ENCODE data around the gene NME4.
A peak's percentile ranks its signal among the peaks of the same experiment; 100 is the strongest.

The NME4 gene

DNA sequence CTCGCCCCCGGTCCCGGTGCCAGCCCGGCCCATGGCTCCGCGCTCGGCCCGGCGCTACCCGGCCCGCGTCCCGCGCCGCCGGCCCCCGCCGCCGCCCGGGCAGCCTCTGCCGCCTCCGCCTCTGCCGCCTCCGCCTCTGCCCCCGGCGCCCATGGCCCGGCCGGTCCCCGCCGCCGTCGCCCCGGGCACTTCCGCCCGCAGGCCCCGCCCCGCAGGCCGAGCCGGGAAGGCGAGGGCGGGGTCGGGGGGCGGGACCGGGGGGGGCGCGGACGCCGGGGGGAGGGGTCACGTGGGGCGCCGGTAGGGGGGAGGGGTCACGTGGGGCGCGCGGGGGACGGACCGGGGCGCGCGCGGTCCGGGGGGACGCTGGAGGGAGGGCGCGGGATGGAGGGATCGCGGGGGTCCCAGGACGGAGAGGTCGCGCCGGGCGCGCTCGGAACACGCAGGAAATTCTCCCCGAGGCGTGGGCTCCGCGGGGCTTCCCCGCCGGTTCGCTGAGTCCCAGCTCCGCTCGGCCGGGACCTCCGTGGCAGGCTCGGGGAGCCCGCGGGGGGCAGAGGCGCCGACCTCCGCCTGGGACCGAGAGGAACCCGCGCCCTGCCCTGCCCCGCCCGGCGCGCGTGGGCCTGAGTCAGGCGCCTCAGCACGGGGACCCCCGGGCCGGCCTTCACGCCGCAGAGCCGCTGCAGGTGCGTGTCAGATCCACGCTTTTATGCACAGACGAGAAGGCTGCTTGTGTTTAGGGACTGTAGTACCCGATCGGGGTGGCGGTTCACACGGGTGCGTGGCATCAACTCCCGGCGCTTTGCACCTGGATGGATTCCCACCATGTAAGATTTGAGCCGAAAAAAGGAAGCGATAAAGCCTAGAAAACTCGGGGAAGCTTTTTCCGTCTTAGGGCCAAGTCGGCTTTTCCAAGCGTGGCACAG lies 14.9 kb upstream of the NME4 start, which contains the start of gene PGAP6 (continued):
- TF ChIP-seq GLIS1 (tag by site-specific recombination; IDR thresholded peaks at IDR 0.05) (peak; percentile 79), KLF10 (tag by site-specific recombination; IDR thresholded peaks at IDR 0.05) (peak; percentile 63)

DNA sequence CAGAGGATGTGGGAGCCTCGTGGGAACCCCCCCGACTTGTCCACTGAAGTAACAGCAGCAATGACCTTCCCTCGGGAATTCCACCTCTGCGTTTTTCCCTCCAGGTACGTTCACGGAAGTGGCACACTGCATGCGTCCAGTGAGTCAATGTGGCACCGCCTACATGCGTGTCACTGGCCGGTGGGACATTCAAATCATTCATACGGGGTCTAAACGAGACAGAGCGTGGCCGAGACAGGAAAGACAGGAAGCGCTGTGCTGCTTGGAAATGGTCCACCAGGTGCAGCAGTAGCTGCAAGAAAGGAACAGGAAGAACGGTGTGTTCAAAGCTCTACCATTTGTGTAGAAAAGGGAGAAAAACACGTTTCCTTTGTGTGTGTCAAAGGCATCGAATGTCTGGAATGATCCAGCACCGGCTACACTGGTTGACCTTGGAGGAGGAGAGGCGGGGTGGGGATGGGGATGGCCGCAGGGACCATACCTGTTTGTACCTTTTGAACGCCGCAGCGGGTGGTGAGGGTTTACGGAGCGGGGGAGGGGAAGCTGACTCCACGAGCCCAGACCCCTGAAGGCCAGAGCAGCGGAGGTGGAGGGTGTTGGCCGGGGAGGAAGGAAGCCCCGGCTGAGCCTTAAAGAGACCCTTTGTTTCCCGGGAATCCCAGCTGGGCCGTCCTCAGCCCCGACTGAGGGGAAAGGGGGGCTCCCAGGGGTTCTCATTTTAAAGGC lies 13.5 kb upstream of the NME4 start:
- H3K36me3 ChIP-seq (ENCODE audit: control insufficient read depth in 2 of 2, insufficient read depth in 1 of 2, low read length in 2 of 2), result no peaks in the 10 kb centered on the region
- H3K4me1 ChIP-seq (ENCODE audit: control insufficient read depth, insufficient read depth, low read length), result no peaks in the 10 kb centered on the region
- H3K9me3 ChIP-seq (ENCODE audit: control insufficient read depth, insufficient read depth, low read depth, low read length), result no peaks in the 10 kb centered on the region
- no peak overlapping the region for H3K27ac ChIP-seq (ENCODE audit: extremely low read depth, low read depth, low read length)
- H3K4me3 ChIP-seq (ENCODE audit: low read depth, low read length), result no peak overlapping the region
- no peak for TF ChIP-seq ZFP69B (tag by site-specific recombination; IDR thresholded peaks at IDR 0.05)
- TF ChIP-seq, protein P1, sequence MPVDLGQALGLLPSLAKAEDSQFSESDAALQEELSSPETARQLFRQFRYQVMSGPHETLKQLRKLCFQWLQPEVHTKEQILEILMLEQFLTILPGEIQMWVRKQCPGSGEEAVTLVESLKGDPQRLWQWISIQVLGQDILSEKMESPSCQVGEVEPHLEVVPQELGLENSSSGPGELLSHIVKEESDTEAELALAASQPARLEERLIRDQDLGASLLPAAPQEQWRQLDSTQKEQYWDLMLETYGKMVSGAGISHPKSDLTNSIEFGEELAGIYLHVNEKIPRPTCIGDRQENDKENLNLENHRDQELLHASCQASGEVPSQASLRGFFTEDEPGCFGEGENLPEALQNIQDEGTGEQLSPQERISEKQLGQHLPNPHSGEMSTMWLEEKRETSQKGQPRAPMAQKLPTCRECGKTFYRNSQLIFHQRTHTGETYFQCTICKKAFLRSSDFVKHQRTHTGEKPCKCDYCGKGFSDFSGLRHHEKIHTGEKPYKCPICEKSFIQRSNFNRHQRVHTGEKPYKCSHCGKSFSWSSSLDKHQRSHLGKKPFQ (tag by site-specific recombination; IDR thresholded peaks at IDR 0.05), result no peak
- no peak for TF ChIP-seq ZNF747 (tag by site-specific recombination; IDR thresholded peaks at IDR 0.05)
- no peak for TF ChIP-seq ZNF677 (tag by site-specific recombination; IDR thresholded peaks at IDR 0.05)
- TF ChIP-seq ZNF692 (tag by site-specific recombination; IDR thresholded peaks at IDR 0.05), result no peak
- TF ChIP-seq ZNF341 (tag by site-specific recombination; IDR thresholded peaks at IDR 0.05; ENCODE audit: low read depth), result no peak; the same call in 1 of the 2 replicates
- TF ChIP-seq ZFHX2 (tag by site-specific recombination; conservative IDR thresholded peaks at IDR 0.05), result peak; percentile 28; the same call in 1 of the 2 replicates
- 0 out of 2 replicates have a peak, but pooled peaks have one; percentile 7 for TF ChIP-seq IKZF3 (tag by site-specific recombination; IDR thresholded peaks at IDR 0.05)
- ChIA-PET CTCF (interaction anchor here (0.8 to 1.0 kb wide), 2 partner anchors 12 to 277 kb away, joined by 3 to 4 read pairs; no protein-coding TSS in a partner anchor), POLR2A (interaction anchor here (0.7 to 2.9 kb wide), 2 partner anchors 13 to 66 kb away, joined by 3 to 10 read pairs; partner anchors contain the start of gene MRPL28)

DNA sequence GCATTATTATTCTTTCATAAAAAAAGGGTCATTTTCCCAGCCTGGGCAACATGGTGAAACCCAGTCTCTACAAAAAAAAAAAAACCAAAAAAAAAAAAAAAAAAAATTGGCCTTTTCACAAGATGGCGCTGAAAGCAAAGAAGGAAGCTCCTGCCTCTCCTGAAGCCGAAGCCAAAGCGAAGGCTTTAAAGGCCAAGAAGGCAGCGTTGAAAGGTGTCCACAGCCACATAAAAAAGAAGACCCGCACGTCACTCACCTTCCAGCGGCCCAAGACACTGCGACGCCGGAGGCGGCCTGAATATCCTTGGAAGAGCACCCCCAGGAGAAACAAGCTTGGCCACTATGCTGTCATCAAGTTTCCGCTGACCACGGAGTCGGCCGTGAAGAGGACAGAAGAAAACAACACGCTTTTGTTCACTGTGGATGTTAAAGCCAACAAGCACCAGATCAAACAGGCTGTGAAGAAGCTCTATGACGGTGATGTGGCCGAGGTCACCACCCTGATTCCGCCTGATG lies 10.3 kb upstream of the NME4 start:
- no peak overlapping the region for H3K4me3 ChIP-seq (ENCODE audit: low read depth, low read length)
- no peaks in the 10 kb centered on the region for H3K9me3 ChIP-seq (ENCODE audit: control insufficient read depth, insufficient read depth, low read depth, low read length)
- CTCF ChIA-PET, result interaction anchor here (0.6 to 0.7 kb wide), 2 partner anchors 106 to 114 kb away, joined by 4 read pairs; no protein-coding TSS in a partner anchor
- POLR2A ChIA-PET, result interaction anchor here (0.8 to 1.4 kb wide), 2 partner anchors 15 to 289 kb away, joined by 3 to 4 read pairs; partner anchors contain the start of gene DECR2
- H3K36me3 ChIP-seq (ENCODE audit: control insufficient read depth in 2 of 2, insufficient read depth in 1 of 2, low read length in 2 of 2), result no peaks in the 10 kb centered on the region
- no peaks in the 10 kb centered on the region for H3K4me1 ChIP-seq (ENCODE audit: control insufficient read depth, insufficient read depth, low read length)
- no peak overlapping the region for H3K27ac ChIP-seq (ENCODE audit: extremely low read depth, low read depth, low read length)
- TF ChIP-seq, protein P2, sequence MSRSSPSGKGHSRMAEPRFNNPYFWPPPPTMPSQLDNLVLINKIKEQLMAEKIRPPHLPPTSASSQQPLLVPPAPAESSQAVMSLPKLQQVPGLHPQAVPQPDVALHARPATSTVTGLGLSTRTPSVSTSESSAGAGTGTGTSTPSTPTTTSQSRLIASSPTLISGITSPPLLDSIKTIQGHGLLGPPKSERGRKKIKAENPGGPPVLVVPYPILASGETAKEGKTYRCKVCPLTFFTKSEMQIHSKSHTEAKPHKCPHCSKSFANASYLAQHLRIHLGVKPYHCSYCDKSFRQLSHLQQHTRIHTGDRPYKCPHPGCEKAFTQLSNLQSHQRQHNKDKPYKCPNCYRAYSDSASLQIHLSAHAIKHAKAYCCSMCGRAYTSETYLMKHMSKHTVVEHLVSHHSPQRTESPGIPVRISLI (tag by site-specific recombination; IDR thresholded peaks at IDR 0.05), result peak; percentile 65; the same call in 1 of the 2 replicates
- TF ChIP-seq IKZF3 (tag by site-specific recombination; IDR thresholded peaks at IDR 0.05) (no peak), ZNF138 (tag by site-specific recombination; IDR thresholded peaks at IDR 0.05; ENCODE audit: borderline replicate concordance) (no peak), KLF16 (tag by site-specific recombination; IDR thresholded peaks at IDR 0.05) (no peak), ZNF677 (tag by site-specific recombination; IDR thresholded peaks at IDR 0.05) (no peak), ZNF654 (tag by site-specific recombination; IDR thresholded peaks at IDR 0.05; ENCODE audit: low read depth) (peak; percentile 37; the same call in 1 of the 2 replicates), ZNF394 (tag by site-specific recombination; IDR thresholded peaks at IDR 0.05; ENCODE audit: borderline replicate concordance) (no peak), ZSCAN30 (tag by site-specific recombination; IDR thresholded peaks at IDR 0.05) (no peak), MZF1 (tag by site-specific recombination; IDR thresholded peaks at IDR 0.05; ENCODE audit: borderline replicate concordance) (no peak), ZNF148 (tag by site-specific recombination; IDR thresholded peaks at IDR 0.05; ENCODE audit: borderline replicate concordance) (no peak), ZNF610 (tag by site-specific recombination; IDR thresholded peaks at IDR 0.05; ENCODE audit: borderline replicate concordance) (no peak)
- TF ChIP-seq, protein P3, sequence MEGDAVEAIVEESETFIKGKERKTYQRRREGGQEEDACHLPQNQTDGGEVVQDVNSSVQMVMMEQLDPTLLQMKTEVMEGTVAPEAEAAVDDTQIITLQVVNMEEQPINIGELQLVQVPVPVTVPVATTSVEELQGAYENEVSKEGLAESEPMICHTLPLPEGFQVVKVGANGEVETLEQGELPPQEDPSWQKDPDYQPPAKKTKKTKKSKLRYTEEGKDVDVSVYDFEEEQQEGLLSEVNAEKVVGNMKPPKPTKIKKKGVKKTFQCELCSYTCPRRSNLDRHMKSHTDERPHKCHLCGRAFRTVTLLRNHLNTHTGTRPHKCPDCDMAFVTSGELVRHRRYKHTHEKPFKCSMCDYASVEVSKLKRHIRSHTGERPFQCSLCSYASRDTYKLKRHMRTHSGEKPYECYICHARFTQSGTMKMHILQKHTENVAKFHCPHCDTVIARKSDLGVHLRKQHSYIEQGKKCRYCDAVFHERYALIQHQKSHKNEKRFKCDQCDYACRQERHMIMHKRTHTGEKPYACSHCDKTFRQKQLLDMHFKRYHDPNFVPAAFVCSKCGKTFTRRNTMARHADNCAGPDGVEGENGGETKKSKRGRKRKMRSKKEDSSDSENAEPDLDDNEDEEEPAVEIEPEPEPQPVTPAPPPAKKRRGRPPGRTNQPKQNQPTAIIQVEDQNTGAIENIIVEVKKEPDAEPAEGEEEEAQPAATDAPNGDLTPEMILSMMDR (tag by site-specific recombination; IDR thresholded peaks at IDR 0.05), result peak; percentile 47
